ENCODE results near the gene NOX3. TPM values are rescaled to one million over a fixed set of nuclear protein-coding genes. Genes with fewer than 3 reads are reported as not detected.

The NOX3 gene
- total and polyA plus RNA-seq, 10 donors = 0.03 TPM; not detected in 8

DNA sequence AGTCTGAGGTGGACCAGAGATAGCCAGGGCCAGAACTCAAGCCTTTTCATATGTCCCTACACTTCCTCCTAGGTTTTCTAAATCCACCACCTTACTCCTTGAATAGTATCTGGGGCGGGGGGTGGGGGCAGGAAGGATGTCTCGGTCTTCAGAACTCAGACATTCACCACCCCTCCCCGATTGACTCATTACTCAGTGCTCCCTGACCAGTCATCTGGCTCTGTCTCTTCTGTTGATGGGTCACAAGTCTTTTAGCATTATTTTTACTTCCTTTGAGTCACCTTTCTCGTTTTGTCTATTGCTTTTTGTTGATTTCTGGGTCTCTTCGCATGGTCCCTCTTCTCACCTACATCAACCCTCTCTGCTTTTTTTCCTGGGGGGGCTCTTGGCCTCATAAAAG lies 23.3 kb downstream of the NOX3 start:
- Histone ChIP-seq H3K27me3 (replicated peaks in 1 of 7) (no peaks in the 10 kb centered on the region), H3K36me3 (no peaks in the 10 kb centered on the region), H3K9me3 (no peaks in the 10 kb centered on the region), H3K4me3 (no peak overlapping the region), H3K4me1 (peaks cover 4 to 7% (median 5%) of the 10 kb centered on the region in 6 donors), H3K27ac (no peak overlapping the region)
- intact Hi-C loops (cut with DNase I; ENCODE audit: low total_unique reads) = no loop called here
- TF ChIP-seq POLR2AphosphoS5 (IDR thresholded peaks at IDR 0.05) = no peak
- no peak for TF ChIP-seq POLR2A (IDR thresholded peaks at IDR 0.05)
- TF ChIP-seq, protein P1, sequence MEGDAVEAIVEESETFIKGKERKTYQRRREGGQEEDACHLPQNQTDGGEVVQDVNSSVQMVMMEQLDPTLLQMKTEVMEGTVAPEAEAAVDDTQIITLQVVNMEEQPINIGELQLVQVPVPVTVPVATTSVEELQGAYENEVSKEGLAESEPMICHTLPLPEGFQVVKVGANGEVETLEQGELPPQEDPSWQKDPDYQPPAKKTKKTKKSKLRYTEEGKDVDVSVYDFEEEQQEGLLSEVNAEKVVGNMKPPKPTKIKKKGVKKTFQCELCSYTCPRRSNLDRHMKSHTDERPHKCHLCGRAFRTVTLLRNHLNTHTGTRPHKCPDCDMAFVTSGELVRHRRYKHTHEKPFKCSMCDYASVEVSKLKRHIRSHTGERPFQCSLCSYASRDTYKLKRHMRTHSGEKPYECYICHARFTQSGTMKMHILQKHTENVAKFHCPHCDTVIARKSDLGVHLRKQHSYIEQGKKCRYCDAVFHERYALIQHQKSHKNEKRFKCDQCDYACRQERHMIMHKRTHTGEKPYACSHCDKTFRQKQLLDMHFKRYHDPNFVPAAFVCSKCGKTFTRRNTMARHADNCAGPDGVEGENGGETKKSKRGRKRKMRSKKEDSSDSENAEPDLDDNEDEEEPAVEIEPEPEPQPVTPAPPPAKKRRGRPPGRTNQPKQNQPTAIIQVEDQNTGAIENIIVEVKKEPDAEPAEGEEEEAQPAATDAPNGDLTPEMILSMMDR (IDR thresholded peaks at IDR 0.05 in 8 of 11, conservative IDR thresholded peaks at IDR 0.05 in 3 of 11) = no peak
- WGBS, 5 donors = 70 to 89% (median 82%) methylated on average over 5 of the region's 5 CpGs
- DNase-seq = no peak

GRCh38 chr6:155429321-155429893 lies 26.2 kb downstream of the NOX3 start:
- Histone ChIP-seq H3K36me3 (no peaks in the 10 kb centered on the region), H3K4me1 (no peaks in the 10 kb centered on the region), H3K27ac (peak overlapping the region in 1 of 8 donors; percentile 0), H3K27me3 (replicated peaks in 1 of 7) (no peaks in the 10 kb centered on the region), H3K9me3 (no peaks in the 10 kb centered on the region), H3K4me3 (no peak overlapping the region)
- intact Hi-C loops (cut with DNase I; ENCODE audit: low total_unique reads) = no loop called here
- TF ChIP-seq, protein P1 (IDR thresholded peaks at IDR 0.05 in 8 of 11, conservative IDR thresholded peaks at IDR 0.05 in 3 of 11) = no peak
- TF ChIP-seq POLR2A (IDR thresholded peaks at IDR 0.05) (no peak), POLR2AphosphoS5 (IDR thresholded peaks at IDR 0.05) (no peak)
- WGBS, 5 donors = 52 to 72% (median 69%) methylated on average over 2 of the region's 2 CpGs
- DNase-seq = no peak

GRCh38 chr6:155426408-155426945 lies 29.2 kb downstream of the NOX3 start:
- H3K27me3 ChIP-seq (replicated peaks in 1 of 7) = no peaks in the 10 kb centered on the region
- no peak for DNase-seq
- no peaks in the 10 kb centered on the region for H3K4me1 ChIP-seq
- intact Hi-C loops (cut with DNase I; ENCODE audit: low total_unique reads) = no loop called here
- H3K36me3 ChIP-seq = no peaks in the 10 kb centered on the region
- WGBS, 5 donors = 88 to 100% (median 96%) methylated on average over 3 of the region's 3 CpGs
- TF ChIP-seq POLR2AphosphoS5 (IDR thresholded peaks at IDR 0.05) (no peak), POLR2A (IDR thresholded peaks at IDR 0.05) (no peak)
- TF ChIP-seq, protein P1 (IDR thresholded peaks at IDR 0.05 in 8 of 11, conservative IDR thresholded peaks at IDR 0.05 in 3 of 11) = no peak
- no peak overlapping the region for H3K27ac ChIP-seq
- H3K4me3 ChIP-seq = no peak overlapping the region
- H3K9me3 ChIP-seq = no peaks in the 10 kb centered on the region

DNA sequence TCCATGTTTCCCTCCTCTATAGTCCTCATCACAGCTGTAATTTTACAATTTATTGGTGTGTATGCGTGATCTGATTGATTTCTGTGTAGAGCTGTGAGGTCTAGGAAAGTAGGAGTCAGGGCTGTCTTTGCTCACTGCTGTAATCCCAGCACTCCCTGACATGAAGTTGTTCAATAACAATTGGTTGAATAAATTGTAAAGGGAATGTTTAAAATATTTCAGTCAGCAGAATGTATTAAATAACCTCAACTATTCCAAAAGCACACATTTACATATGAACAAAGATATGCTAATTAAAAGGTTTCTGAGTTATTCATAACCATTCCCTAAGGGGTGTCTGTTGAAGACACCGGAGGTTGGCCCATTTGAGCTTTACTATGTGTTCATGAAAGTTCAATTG lies 31.5 kb downstream of the NOX3 start:
- Histone ChIP-seq H3K36me3 (no peaks in the 10 kb centered on the region), H3K9me3 (no peaks in the 10 kb centered on the region), H3K27me3 (replicated peaks in 1 of 7) (no peaks in the 10 kb centered on the region), H3K27ac (no peak overlapping the region), H3K4me3 (no peak overlapping the region), H3K4me1 (peaks cover 0 to 8% (median 1%) of the 10 kb centered on the region in 6 donors)
- no peak for DNase-seq
- WGBS, 5 donors = 82 to 91% (median 86%) methylated on average over 2 of the region's 2 CpGs
- intact Hi-C loops (cut with DNase I; ENCODE audit: low total_unique reads) = no loop called here
- TF ChIP-seq POLR2A (IDR thresholded peaks at IDR 0.05) (no peak), POLR2AphosphoS5 (IDR thresholded peaks at IDR 0.05) (no peak)
- TF ChIP-seq, protein P1 (IDR thresholded peaks at IDR 0.05 in 8 of 11, conservative IDR thresholded peaks at IDR 0.05 in 3 of 11) = no peak
